ENCODE data around the gene CCDC174. TPM values are rescaled to one million over a fixed set of nuclear protein-coding genes. Genes with fewer than 3 reads are reported as not detected.

Gene CCDC174
- total RNA-seq, 1 experiment from 2014 or later: 28.7 TPM

DNA sequence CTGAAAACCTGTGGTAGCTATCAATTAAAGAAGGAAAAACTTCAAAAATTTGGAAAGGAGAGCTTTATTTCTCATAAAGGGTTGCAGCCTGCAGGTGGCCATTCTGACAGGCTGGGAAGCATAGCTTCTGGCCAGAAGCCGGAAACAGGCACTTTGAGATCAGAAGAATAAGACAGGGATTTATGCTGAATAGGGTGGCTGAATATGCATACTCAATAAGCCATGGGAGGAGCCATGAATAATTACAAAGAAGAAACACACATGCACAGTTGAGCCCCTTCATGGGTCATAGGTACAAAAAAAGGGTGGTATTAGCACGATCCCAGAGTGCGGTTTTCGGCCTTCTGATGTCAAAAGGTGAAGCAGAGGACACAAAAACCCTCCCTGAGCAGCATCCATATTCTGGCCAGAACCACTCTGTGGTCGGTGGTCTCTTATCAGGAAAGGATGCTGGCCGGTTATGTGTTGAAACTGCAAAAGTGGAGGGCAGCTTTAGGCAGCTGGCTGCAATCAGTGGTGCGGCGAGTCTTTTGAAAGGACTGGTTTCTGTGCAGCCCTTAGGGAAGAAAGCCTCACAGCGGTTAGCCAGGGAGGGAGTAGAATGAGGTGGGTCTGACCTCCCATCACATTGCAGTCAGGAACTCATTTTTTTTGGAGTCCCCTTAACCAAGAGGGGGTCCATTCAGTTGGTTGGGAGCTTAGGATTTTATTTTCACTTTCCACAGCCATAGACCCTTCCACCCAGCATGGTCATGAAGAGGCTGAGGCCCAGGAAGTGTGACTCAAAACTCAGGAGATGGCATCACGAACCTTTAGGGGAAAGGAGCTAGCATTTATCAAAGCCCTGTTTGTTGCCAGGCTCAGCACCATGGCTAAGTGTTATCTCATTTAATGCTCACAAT lies 34.7 kb upstream of the CCDC174 start:
- no TSS peak for BruUV-seq (replicated peaks)
- DNase-seq (ENCODE audit: unreplicated experiment): no peak
- Mint-ChIP-seq H3K36me3 (ENCODE audit: insufficient read depth, unreplicated experiment) (no peaks in the 10 kb centered on the region), H3K27ac (ENCODE audit: low read depth, unreplicated experiment) (no peak overlapping the region), H3K4me3 (ENCODE audit: unreplicated experiment) (no peak overlapping the region), H3K27me3 (ENCODE audit: insufficient read depth, unreplicated experiment) (peaks cover 29% of the 10 kb centered on the region), H3K4me1 (ENCODE audit: insufficient read depth, unreplicated experiment) (no peaks in the 10 kb centered on the region), H3K9me3 (ENCODE audit: unreplicated experiment) (no peaks in the 10 kb centered on the region)
- intact Hi-C loops (cut with micrococcal nuclease): no loop called here
- POLR2A ChIA-PET: interaction anchor here (0.8 kb wide), 1 partner anchor 15 kb away, joined by 4 read pairs; no protein-coding TSS in a partner anchor
- TF ChIP-seq, protein P1, sequence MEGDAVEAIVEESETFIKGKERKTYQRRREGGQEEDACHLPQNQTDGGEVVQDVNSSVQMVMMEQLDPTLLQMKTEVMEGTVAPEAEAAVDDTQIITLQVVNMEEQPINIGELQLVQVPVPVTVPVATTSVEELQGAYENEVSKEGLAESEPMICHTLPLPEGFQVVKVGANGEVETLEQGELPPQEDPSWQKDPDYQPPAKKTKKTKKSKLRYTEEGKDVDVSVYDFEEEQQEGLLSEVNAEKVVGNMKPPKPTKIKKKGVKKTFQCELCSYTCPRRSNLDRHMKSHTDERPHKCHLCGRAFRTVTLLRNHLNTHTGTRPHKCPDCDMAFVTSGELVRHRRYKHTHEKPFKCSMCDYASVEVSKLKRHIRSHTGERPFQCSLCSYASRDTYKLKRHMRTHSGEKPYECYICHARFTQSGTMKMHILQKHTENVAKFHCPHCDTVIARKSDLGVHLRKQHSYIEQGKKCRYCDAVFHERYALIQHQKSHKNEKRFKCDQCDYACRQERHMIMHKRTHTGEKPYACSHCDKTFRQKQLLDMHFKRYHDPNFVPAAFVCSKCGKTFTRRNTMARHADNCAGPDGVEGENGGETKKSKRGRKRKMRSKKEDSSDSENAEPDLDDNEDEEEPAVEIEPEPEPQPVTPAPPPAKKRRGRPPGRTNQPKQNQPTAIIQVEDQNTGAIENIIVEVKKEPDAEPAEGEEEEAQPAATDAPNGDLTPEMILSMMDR (IDR thresholded peaks at IDR 0.05; ENCODE audit: unreplicated experiment): no peak
- CTCF ChIA-PET: interaction anchor here (0.6 to 1.4 kb wide), 2 partner anchors 9 to 107 kb away, joined by 3 to 5 read pairs; no protein-coding TSS in a partner anchor

DNA sequence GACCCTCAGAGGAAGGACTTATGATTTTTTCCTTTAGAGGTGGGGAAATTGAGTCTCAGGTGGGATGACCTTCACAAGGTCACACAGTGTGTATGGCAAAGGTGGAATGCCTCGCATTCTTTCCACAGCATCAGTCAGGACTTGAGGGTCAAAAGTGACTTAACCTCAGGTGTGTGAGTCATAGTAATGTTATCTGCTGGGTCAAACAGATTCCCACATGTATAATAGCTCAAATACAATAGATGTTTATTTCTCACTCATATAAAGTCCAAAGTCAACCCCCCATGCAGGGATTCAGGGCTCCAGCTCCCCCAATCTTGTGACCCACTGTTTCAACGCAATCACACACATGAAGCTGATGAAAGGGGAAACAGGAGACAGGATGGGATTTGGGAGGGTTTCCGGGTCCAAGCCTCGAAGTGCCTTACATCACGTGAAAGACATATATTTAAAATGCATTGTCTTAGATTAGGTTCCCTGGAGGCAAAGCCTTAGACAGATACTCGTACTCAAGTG lies 34.0 kb upstream of the CCDC174 start:
- no peak overlapping the region for H3K27ac Mint-ChIP-seq (ENCODE audit: low read depth, unreplicated experiment)
- H3K4me3 Mint-ChIP-seq (ENCODE audit: unreplicated experiment): no peak overlapping the region
- CTCF ChIA-PET: interaction anchor here (0.6 to 1.4 kb wide), 3 partner anchors 10 to 71 kb away, joined by 3 to 5 read pairs (median 3); no protein-coding TSS in a partner anchor
- H3K27me3 Mint-ChIP-seq (ENCODE audit: insufficient read depth, unreplicated experiment): peaks cover 29% of the 10 kb centered on the region
- BruUV-seq (replicated peaks): no TSS peak
- POLR2A ChIA-PET: no interaction called here
- DNase-seq (ENCODE audit: unreplicated experiment): no peak
- TF ChIP-seq, protein P1 (IDR thresholded peaks at IDR 0.05; ENCODE audit: unreplicated experiment): no peak
- intact Hi-C loops (cut with micrococcal nuclease): no loop called here
- H3K9me3 Mint-ChIP-seq (ENCODE audit: unreplicated experiment): no peaks in the 10 kb centered on the region
- H3K4me1 Mint-ChIP-seq (ENCODE audit: insufficient read depth, unreplicated experiment): no peaks in the 10 kb centered on the region
- no peaks in the 10 kb centered on the region for H3K36me3 Mint-ChIP-seq (ENCODE audit: insufficient read depth, unreplicated experiment)

DNA sequence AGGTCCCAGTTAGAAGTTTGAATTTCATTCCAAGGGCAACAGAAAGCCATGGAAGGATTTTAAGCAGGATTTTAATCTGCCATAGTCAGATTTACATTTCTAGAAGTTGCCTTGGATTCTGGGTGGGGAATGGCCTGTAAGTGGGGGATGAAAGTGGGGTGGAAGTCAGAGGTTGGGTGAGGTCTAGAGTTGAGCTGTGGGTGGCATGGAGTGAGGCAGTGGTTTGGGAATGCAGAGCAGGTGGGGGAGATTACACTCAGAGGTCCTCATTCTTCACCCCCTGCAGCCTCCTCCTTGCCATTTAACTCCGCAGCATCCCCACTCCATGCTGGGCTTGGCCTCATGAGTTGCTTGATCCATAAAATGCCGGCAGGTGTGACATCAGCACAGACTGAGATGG lies 32.0 kb upstream of the CCDC174 start:
- Mint-ChIP-seq H3K36me3 (ENCODE audit: insufficient read depth, unreplicated experiment) (no peaks in the 10 kb centered on the region), H3K27me3 (ENCODE audit: insufficient read depth, unreplicated experiment) (peaks cover 41% of the 10 kb centered on the region), H3K4me1 (ENCODE audit: insufficient read depth, unreplicated experiment) (no peaks in the 10 kb centered on the region), H3K4me3 (ENCODE audit: unreplicated experiment) (no peak overlapping the region), H3K9me3 (ENCODE audit: unreplicated experiment) (no peaks in the 10 kb centered on the region), H3K27ac (ENCODE audit: low read depth, unreplicated experiment) (no peak overlapping the region)
- CTCF ChIA-PET: no interaction called here
- no TSS peak for BruUV-seq (replicated peaks)
- POLR2A ChIA-PET: interaction anchor here (0.6 to 0.7 kb wide), 2 partner anchors 33 to 55 kb away, joined by 3 read pairs; partner anchors contain the start of gene C3orf20
- TF ChIP-seq, protein P1 (IDR thresholded peaks at IDR 0.05; ENCODE audit: unreplicated experiment): no peak
- DNase-seq (ENCODE audit: unreplicated experiment): no peak
- intact Hi-C loops (cut with micrococcal nuclease): no loop called here

DNA sequence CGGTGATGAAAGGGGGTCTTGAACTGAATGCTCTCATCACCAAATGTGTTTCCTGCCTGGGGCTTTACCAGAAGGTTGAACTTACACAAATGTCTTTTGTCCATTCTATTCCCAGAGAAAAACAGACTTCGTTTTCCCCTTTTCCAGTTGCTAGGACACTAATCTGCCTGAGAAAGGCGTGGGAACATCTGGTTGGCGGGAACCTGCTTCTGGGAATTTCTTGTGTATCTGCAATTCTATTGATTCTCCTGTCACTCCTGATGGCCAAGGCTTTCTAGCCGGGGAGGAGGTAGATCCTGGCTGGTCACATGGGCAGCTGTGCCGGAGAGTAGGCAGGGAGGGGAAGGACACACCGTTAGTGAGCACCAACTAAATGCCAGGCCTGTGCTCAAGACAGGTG lies 31.1 kb upstream of the CCDC174 start:
- TF ChIP-seq, protein P1 (IDR thresholded peaks at IDR 0.05; ENCODE audit: unreplicated experiment): no peak
- H3K4me1 Mint-ChIP-seq (ENCODE audit: insufficient read depth, unreplicated experiment): no peaks in the 10 kb centered on the region
- H3K27me3 Mint-ChIP-seq (ENCODE audit: insufficient read depth, unreplicated experiment): peaks cover 41% of the 10 kb centered on the region
- intact Hi-C loops (cut with micrococcal nuclease): no loop called here
- ChIA-PET POLR2A (no interaction called here), CTCF (no interaction called here)
- no peak for DNase-seq (ENCODE audit: unreplicated experiment)
- BruUV-seq (replicated peaks): no TSS peak
- H3K27ac Mint-ChIP-seq (ENCODE audit: low read depth, unreplicated experiment): no peak overlapping the region
- H3K36me3 Mint-ChIP-seq (ENCODE audit: insufficient read depth, unreplicated experiment): no peaks in the 10 kb centered on the region
- no peak overlapping the region for H3K4me3 Mint-ChIP-seq (ENCODE audit: unreplicated experiment)
- no peaks in the 10 kb centered on the region for H3K9me3 Mint-ChIP-seq (ENCODE audit: unreplicated experiment)

Data from MCF 10A (cell line).